DOHH2 (cell line): Measurements from ENCODE around the gene TAS2R46.

ENCODE experiments used
- H3F3A ChIP-seq: fragments of 200-600 bp; sonication (generic), shearing (Covaris generic); 2 replicates; pipeline ENCODE4 v1.6.0; 2016; ENCODE audit warnings: antibody characterized with exemption, mild to moderate bottlenecking; ENCODE audit not compliant: control insufficient read depth, insufficient read depth
- H3K27ac ChIP-seq: fragments of 200-600 bp; sonication (generic); 2 replicates; pipeline ENCODE4 v1.5.1; 2014; ENCODE audit warnings: low read depth, mild to moderate bottlenecking, low read length, moderate library complexity
- H3K27me3 ChIP-seq: fragments of 200-600 bp; sonication (generic); 2 replicates; pipeline ENCODE4 v1.6.1; 2014; ENCODE audit warnings: mild to moderate bottlenecking, low read length, mixed read lengths; ENCODE audit not compliant: control insufficient read depth
- H3K36me3 ChIP-seq: fragments of 200-600 bp; sonication (generic); 2 replicates; pipeline ENCODE4 v1.6.1; 2014; ENCODE audit warnings: mild to moderate bottlenecking, low read length, moderate library complexity, mixed read lengths; ENCODE audit not compliant: control insufficient read depth
- H3K4me1 ChIP-seq: fragments of 200-600 bp; sonication (generic); 2 replicates; pipeline ENCODE4 v1.6.1; 2014; ENCODE audit warnings: mild to moderate bottlenecking, low read length, mixed read lengths; ENCODE audit not compliant: control insufficient read depth
- H3K4me2 ChIP-seq: fragments of 200-600 bp; sonication (generic); 2 replicates; pipeline ENCODE4 v1.6.0; 2014; ENCODE audit warnings: mild to moderate bottlenecking, low read length, moderate library complexity
- H3K4me3 ChIP-seq: fragments of 200-600 bp; sonication (generic); 2 replicates; pipeline ENCODE4 v1.5.1; 2014; ENCODE audit warnings: mild to moderate bottlenecking, low read length, mixed read lengths
- H3K79me2 ChIP-seq: fragments of 200-600 bp; sonication (generic); 2 replicates; pipeline ENCODE4 v1.6.1; 2014; ENCODE audit warnings: mild to moderate bottlenecking, low read length, mixed read lengths; ENCODE audit not compliant: control insufficient read depth
- H3K9me2 ChIP-seq: fragments of 200-600 bp; sonication (generic); replicated peaks from 2 replicates; pipeline ENCODE4 v1.6.1; 2014; ENCODE audit warnings: mild to moderate bottlenecking, low read length, mixed read lengths; ENCODE audit not compliant: control insufficient read depth
- H3K9me3 ChIP-seq: fragments of 200-600 bp; sonication (generic); 2 replicates; pipeline ENCODE4 v1.6.1; 2014; ENCODE audit warnings: antibody characterized with exemption, low read length, mixed read lengths; ENCODE audit not compliant: control insufficient read depth, insufficient read depth
- H4K20me1 ChIP-seq: fragments of 200-600 bp; sonication (generic); 2 replicates; pipeline ENCODE4 v1.6.0; 2014; ENCODE audit warnings: low read depth, mild to moderate bottlenecking, antibody characterized with exemption, low read length, moderate library complexity; ENCODE audit not compliant: control insufficient read depth, insufficient read depth
- CTCF ChIP-seq: fragments of 200-600 bp; sonication (generic); IDR thresholded peaks from one replicate; pipeline ENCODE4 v1.5.1; 2014; ENCODE audit warnings: antibody characterized with exemption, mild to moderate bottlenecking, low read depth, low read length; ENCODE audit not compliant: poor library complexity, severe bottlenecking
- EZH2phosphoT487 ChIP-seq: fragments of 200-600 bp; sonication (generic); IDR thresholded peaks from 2 replicates; pipeline ENCODE4 v1.6.1; 2017; ENCODE audit warnings: borderline replicate concordance, mild to moderate bottlenecking, antibody characterized with exemption, low read length, moderate library complexity, mixed read lengths

The TAS2R46 gene

GRCh38 chr12:11069854-11070365 is 7.8 kb upstream of the TAS2R46 start:
- TF ChIP-seq CTCF = no peak
- no peak overlapping the region for H3K27ac ChIP-seq
- H3K4me2 ChIP-seq = no peak overlapping the region
- no peaks in the 10 kb centered on the region for H3K4me1 ChIP-seq
- H3K27me3 ChIP-seq = no peaks in the 10 kb centered on the region
- H3K4me3 ChIP-seq = no peak overlapping the region
- H4K20me1 ChIP-seq = no peaks in the 10 kb centered on the region
- no peaks in the 10 kb centered on the region for H3K79me2 ChIP-seq
- H3K9me3 ChIP-seq = no peaks in the 10 kb centered on the region
- no peaks in the 10 kb centered on the region for H3K36me3 ChIP-seq
- no peaks in the 10 kb centered on the region for H3F3A ChIP-seq
- H3K9me2 ChIP-seq = no peaks in the 10 kb centered on the region

GRCh38 chr12:11067514-11067913 is 5.4 kb upstream of the TAS2R46 start:
- Histone ChIP-seq H3K79me2 (no peaks in the 10 kb centered on the region), H3K4me2 (no peak overlapping the region), H3K9me3 (no peaks in the 10 kb centered on the region), H3K27me3 (no peaks in the 10 kb centered on the region), H3K27ac (no peak overlapping the region), H3K4me1 (no peaks in the 10 kb centered on the region), H3K4me3 (no peak overlapping the region), H3F3A (no peaks in the 10 kb centered on the region), H4K20me1 (no peaks in the 10 kb centered on the region), H3K36me3 (no peaks in the 10 kb centered on the region), H3K9me2 (no peaks in the 10 kb centered on the region)
- no peak for TF ChIP-seq EZH2phosphoT487
- no peak for TF ChIP-seq CTCF

- Histone ChIP-seq H3K27ac (no peak overlapping the region), H3K9me2 (no peaks in the 10 kb centered on the region), H3F3A (no peaks in the 10 kb centered on the region), H3K36me3 (no peaks in the 10 kb centered on the region), H3K4me3 (no peak overlapping the region), H3K79me2 (no peaks in the 10 kb centered on the region), H3K4me2 (no peak overlapping the region), H3K4me1 (no peaks in the 10 kb centered on the region), H3K9me3 (no peaks in the 10 kb centered on the region), H3K27me3 (no peaks in the 10 kb centered on the region), H4K20me1 (no peaks in the 10 kb centered on the region)
- TF ChIP-seq EZH2phosphoT487 (no peak), CTCF (no peak)
Observed at GRCh38 chr12:11059784-11060183, 2.3 kb downstream of the TAS2R46 start.

- no peaks in the 10 kb centered on the region for H3K79me2 ChIP-seq
- no peak overlapping the region for H3K4me3 ChIP-seq
Observed at GRCh38 chr12:11059041-11059440, 3.1 kb downstream of the TAS2R46 start.

More at GRCh38 chr12:11059041-11059440, 3.1 kb downstream of the TAS2R46 start:
- Histone ChIP-seq H3K4me2 (no peak overlapping the region), H4K20me1 (no peaks in the 10 kb centered on the region), H3F3A (no peaks in the 10 kb centered on the region), H3K27me3 (no peaks in the 10 kb centered on the region), H3K9me2 (no peaks in the 10 kb centered on the region), H3K4me1 (no peaks in the 10 kb centered on the region), H3K9me3 (no peaks in the 10 kb centered on the region), H3K36me3 (no peaks in the 10 kb centered on the region), H3K27ac (no peak overlapping the region)
- no peak for TF ChIP-seq EZH2phosphoT487
